Spleen (tissue), 11 donors: ENCODE measurements around the gene INPP4B. TPM values are rescaled to one million over a fixed set of nuclear protein-coding genes. Genes with fewer than 3 reads are reported as not detected.
A peak's percentile ranks its signal among the peaks of the same experiment; 100 is the strongest.

Source experiments
- DNase-seq: peaks from one replicate; pipeline ENCODE4 v3.0.0-alpha.2; 2020
- H3K27ac ChIP-seq, 8 donors: fragments of 200-600 bp; sonication (generic) in 7 of 8; 1 replicate in 4 of 8; 2 replicates in 4 of 8; pipeline versions ENCODE4 v1.5.0 to v1.8.0; 2016 to 2021; ENCODE audit warnings: inconsistent platforms in 4 of 8, mild to moderate bottlenecking in 4 of 8, moderate library complexity in 1 of 8
- H3K27me3 ChIP-seq, 7 donors: fragments of 200-600 bp; sonication (generic) in 6 of 7; replicated peaks in 1 of 7; 1 replicate in 4 of 7; 2 replicates in 3 of 7; pipeline versions ENCODE4 v1.5.0 to v1.8.0; 2016 to 2021; ENCODE audit warnings: inconsistent platforms in 3 of 7, mild to moderate bottlenecking in 1 of 7
- H3K36me3 ChIP-seq, 6 donors: fragments of 200-600 bp; sonication (generic) in 5 of 6; 1 replicate in 4 of 6; 2 replicates in 2 of 6; pipeline versions ENCODE4 v1.5.0 to v1.8.0; 2016 to 2021; ENCODE audit warnings: inconsistent platforms in 2 of 6
- H3K4me1 ChIP-seq, 6 donors: fragments of 200-600 bp; sonication (generic) in 5 of 6; 1 replicate in 3 of 6; 2 replicates in 3 of 6; pipeline versions ENCODE4 v1.5.0 to v1.8.0; 2016 to 2021; ENCODE audit warnings: inconsistent platforms in 3 of 6
- H3K4me3 ChIP-seq, 8 donors: fragments of 200-600 bp; sonication (generic) in 7 of 8; 1 replicate in 4 of 8; 2 replicates in 4 of 8; pipeline versions ENCODE4 v1.5.0 to v1.8.0; 2016 to 2021; ENCODE audit warnings: inconsistent platforms in 4 of 8, mild to moderate bottlenecking in 4 of 8, moderate library complexity in 2 of 8
- H3K9me3 ChIP-seq, 8 donors: fragments of 200-600 bp; sonication (generic) in 7 of 8; 1 replicate in 4 of 8; 2 replicates in 4 of 8; pipeline versions ENCODE4 v1.5.0 to v1.8.0; 2016 to 2021; ENCODE audit warnings: inconsistent platforms in 4 of 8
- POLR2A ChIP-seq, 3 donors: fragments of 450-650 bp; IDR thresholded peaks; one replicate each; pipeline ENCODE4 v1.5.1; 2017; ENCODE audit warnings: antibody characterized with exemption in 3 of 3, mild to moderate bottlenecking in 1 of 3
- POLR2AphosphoS5 ChIP-seq, 3 donors: sonication (generic); formaldehyde crosslinking; IDR thresholded peaks; one replicate each; pipeline ENCODE4 v1.5.1; 2017; ENCODE audit warnings: antibody characterized with exemption in 3 of 3
- WGBS, 5 donors: extraction: QIAGEN DNeasy Blood & Tissue Kit in 3 of 5; methylation state at CpG; one replicate each; pipeline versions ENCODE4 v1.1.5 to v1.1.7; 2013 to 2018; 5-methylcytosine and 5-hydroxymethylcytosine counted together
- intact Hi-C: fragments of 100-400 bp; cut with DNase I; formaldehyde crosslinking; loops from one replicate; pipeline ENCODE4 v1.15.0; 2023; ENCODE audit warnings: low total_unique reads
- polyA plus RNA-seq, 3 donors: library from polyadenylated mRNA; stranded (reverse); fragments of 200-250 nt; gene quantifications; one replicate each; pipeline ENCODE4 v1.2.1, GENCODE V29; 2013
- total RNA-seq, 7 donors: library from RNA; depleted of rRNA in 3 of 7; stranded (reverse); fragments of >200 nt in 3 of 7; fragmentation: NEBNext Ultra II Directional in 4 of 7; extraction: Animal tissue kit (Norgen Biotek cat#: 25700) in 4 of 7; gene quantifications; one replicate each; pipeline versions ENCODE4 v1.1.0 to v1.2.1, GENCODE V29; 2016 to 2021
- TF ChIP-seq, protein P1 (sequence below), 11 experiments: fragments of 200-600 bp in 7 of 11; fragments of 450-650 bp in 4 of 11; sonication (generic) in 4 of 11; IDR thresholded peaks in 8 of 11; conservative IDR thresholded peaks in 3 of 11; 1 replicate in 7 of 11; 2 replicates in 4 of 11; pipeline versions ENCODE4 v1.4.0 to v1.8.0; 2016 to 2021; ENCODE audit warnings: antibody characterized with exemption in 11 of 11, inconsistent platforms in 4 of 11, mild to moderate bottlenecking in 1 of 11
- donor health status: healthy with polysubstance abuse.
- donor health status: DM: no; HTN: no; CAD: no; lungs with moderate emphysema.
- donor health status: DM: no; HTN: no; CAD: no.
- donor health status: Bipolar disorder and iron deficiency.
- donor health status: healthy.
- donor health status: DM: no; HTN: no; CAD: no.
- donor health status: DM: yes; HTN: yes; CAD: no.

Gene INPP4B
- total and polyA plus RNA-seq, 10 donors = 0.78 to 31.6 (median 26.8) TPM

DNA sequence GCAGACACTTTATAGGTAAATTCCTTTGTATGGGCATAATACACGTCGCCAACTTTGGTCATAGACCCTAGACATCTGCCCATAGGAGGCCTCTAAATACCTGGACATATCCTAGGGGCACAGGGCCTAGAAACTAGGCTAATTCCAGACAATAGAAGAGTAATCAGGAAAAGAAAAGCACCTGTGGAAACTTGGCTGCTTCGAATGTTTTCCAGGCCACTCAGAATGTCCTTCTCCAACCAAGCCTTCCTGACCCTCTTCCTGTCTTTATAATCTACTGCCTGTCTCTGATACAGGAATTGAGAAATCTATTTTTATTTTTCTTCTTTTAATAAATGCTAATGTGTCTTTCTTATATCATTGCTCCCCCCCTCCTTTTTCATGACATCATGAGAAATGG, 716.6 kb downstream of the INPP4B start:
- Histone ChIP-seq H3K27me3 (no peaks in the 10 kb centered on the region), H3K4me1 (peaks cover 0 to 15% (median 6%) of the 10 kb centered on the region in 6 donors), H3K9me3 (no peaks in the 10 kb centered on the region), H3K27ac (peak overlapping the region in 2 of 8 donors; percentile 41 to 52), H3K4me3 (no peak overlapping the region), H3K36me3 (no peaks in the 10 kb centered on the region)
- TF ChIP-seq, protein P1, sequence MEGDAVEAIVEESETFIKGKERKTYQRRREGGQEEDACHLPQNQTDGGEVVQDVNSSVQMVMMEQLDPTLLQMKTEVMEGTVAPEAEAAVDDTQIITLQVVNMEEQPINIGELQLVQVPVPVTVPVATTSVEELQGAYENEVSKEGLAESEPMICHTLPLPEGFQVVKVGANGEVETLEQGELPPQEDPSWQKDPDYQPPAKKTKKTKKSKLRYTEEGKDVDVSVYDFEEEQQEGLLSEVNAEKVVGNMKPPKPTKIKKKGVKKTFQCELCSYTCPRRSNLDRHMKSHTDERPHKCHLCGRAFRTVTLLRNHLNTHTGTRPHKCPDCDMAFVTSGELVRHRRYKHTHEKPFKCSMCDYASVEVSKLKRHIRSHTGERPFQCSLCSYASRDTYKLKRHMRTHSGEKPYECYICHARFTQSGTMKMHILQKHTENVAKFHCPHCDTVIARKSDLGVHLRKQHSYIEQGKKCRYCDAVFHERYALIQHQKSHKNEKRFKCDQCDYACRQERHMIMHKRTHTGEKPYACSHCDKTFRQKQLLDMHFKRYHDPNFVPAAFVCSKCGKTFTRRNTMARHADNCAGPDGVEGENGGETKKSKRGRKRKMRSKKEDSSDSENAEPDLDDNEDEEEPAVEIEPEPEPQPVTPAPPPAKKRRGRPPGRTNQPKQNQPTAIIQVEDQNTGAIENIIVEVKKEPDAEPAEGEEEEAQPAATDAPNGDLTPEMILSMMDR (IDR thresholded peaks at IDR 0.05 in 8 of 11, conservative IDR thresholded peaks at IDR 0.05 in 3 of 11) = no peak
- no peak for TF ChIP-seq POLR2AphosphoS5 (IDR thresholded peaks at IDR 0.05)
- no peak for TF ChIP-seq POLR2A (IDR thresholded peaks at IDR 0.05)
- no peak for DNase-seq
- WGBS, 5 donors = 77 to 84% (median 83%) methylated on average over 3 of the region's 3 CpGs
- intact Hi-C loops = loop anchor here (5.0 kb wide), 1 partner anchor 713 kb away; no protein-coding TSS in a partner anchor

DNA sequence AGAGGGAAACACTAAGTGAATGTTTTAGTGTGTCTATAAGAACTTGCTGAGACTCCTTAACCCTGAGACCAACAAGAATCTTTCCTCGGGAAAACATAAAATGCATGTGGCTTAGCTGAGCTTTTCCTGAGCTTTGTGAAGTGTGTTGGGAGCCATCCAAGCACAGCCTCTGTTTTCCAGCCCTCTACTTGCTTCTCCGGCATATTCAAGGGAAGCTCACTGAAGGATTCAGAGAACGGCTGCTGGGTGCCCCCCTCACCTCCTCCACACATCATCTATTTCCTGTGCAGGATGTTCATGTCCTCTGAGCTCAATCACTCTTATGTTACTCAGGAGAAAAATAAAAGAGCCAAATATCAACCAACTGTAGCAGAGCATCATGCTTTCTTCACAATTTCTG, 717.6 kb downstream of the INPP4B start:
- no peaks in the 10 kb centered on the region for H3K27me3 ChIP-seq
- no peak overlapping the region for H3K4me3 ChIP-seq
- no peaks in the 10 kb centered on the region for H3K36me3 ChIP-seq
- 26 to 37% (median 30%) methylated on average over 3 of the region's 3 CpGs for WGBS, 5 donors
- DNase-seq = no peak
- H3K27ac ChIP-seq = peak overlapping the region in 3 of 8 donors; percentile 37 to 52 (median 41)
- TF ChIP-seq POLR2A (IDR thresholded peaks at IDR 0.05) = no peak
- TF ChIP-seq, protein P1 (IDR thresholded peaks at IDR 0.05 in 8 of 11, conservative IDR thresholded peaks at IDR 0.05 in 3 of 11) = no peak
- TF ChIP-seq POLR2AphosphoS5 (IDR thresholded peaks at IDR 0.05) = no peak
- H3K4me1 ChIP-seq = peaks cover 0 to 15% (median 6%) of the 10 kb centered on the region in 6 donors
- intact Hi-C loops = loop anchor here (5.0 kb wide), 1 partner anchor 714 kb away; no protein-coding TSS in a partner anchor
- no peaks in the 10 kb centered on the region for H3K9me3 ChIP-seq

DNA sequence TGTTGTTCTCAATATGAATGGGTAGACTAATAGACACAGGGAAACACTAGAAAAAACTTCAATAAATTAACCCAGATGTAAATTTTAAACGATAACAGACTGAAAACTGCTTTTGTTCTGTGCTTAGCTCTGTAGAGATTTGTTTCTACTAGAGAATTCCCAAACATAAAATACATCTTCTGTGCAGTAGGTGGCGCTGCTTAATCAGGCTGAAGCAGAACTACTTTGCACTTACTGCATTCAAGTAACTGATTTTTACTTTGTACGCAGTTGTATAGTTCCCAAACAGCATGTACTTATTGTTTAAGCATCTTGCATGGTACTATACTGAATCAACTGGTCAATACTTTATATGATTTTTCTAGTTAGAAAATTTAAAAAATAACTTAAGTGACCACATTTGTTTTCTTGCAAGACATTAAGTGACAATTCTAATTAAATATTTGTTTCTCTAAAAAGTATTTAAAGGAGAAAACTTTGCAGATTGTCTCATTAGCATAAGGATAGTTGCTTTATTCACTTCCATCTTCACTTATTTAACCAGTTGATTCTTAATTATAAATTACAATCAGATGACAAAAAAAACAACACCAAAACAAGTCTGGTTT, 719.1 kb downstream of the INPP4B start:
- H3K4me3 ChIP-seq = no peak overlapping the region
- H3K27ac ChIP-seq = no peak overlapping the region
- H3K4me1 ChIP-seq = peaks cover 0 to 15% (median 7%) of the 10 kb centered on the region in 6 donors
- no peaks in the 10 kb centered on the region for H3K27me3 ChIP-seq
- no peak for DNase-seq
- WGBS, 5 donors = 15 to 26% (median 18%) methylated on average over 3 of the region's 3 CpGs
- no peak for TF ChIP-seq POLR2A (IDR thresholded peaks at IDR 0.05)
- TF ChIP-seq, protein P1 (IDR thresholded peaks at IDR 0.05 in 8 of 11, conservative IDR thresholded peaks at IDR 0.05 in 3 of 11) = peak in 10 of 11 experiments; percentile 37 to 79 (median 70)
- intact Hi-C loops = loop anchor here (5.0 kb wide), 1 partner anchor 715 kb away; no protein-coding TSS in a partner anchor
- H3K9me3 ChIP-seq = no peaks in the 10 kb centered on the region
- no peaks in the 10 kb centered on the region for H3K36me3 ChIP-seq

DNA sequence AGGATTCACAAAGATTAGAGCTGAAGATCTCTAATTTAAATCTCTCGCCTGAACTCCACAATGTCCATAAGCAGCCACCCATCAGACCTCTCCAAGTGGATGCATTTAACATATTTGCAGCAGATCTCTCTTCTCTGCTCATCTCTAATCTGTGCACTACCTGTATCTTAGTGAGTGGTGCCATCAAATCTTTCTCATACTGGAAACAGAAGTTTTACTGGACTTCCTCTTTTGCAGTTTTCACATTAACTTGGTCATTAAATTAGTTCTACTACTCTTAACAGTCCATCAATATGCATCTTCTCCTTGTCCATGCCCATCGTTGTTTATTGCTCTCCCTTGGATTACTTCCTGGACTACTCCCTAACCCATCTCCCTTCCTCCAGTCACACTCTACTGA, 721.2 kb downstream of the INPP4B start:
- WGBS, 5 donors = 55 to 65% (median 57%) methylated on average over 2 of the region's 2 CpGs

More for the DNA sequence above, 721.2 kb downstream of the INPP4B start:
- Histone ChIP-seq H3K4me1 (peaks cover 0 to 19% (median 9%) of the 10 kb centered on the region in 6 donors), H3K27me3 (no peaks in the 10 kb centered on the region), H3K36me3 (no peaks in the 10 kb centered on the region), H3K9me3 (no peaks in the 10 kb centered on the region), H3K4me3 (no peak overlapping the region), H3K27ac (no peak overlapping the region)
- TF ChIP-seq, protein P1 (IDR thresholded peaks at IDR 0.05 in 8 of 11, conservative IDR thresholded peaks at IDR 0.05 in 3 of 11) = no peak
- no peak for TF ChIP-seq POLR2AphosphoS5 (IDR thresholded peaks at IDR 0.05)
- TF ChIP-seq POLR2A (IDR thresholded peaks at IDR 0.05) = no peak
- no peak for DNase-seq
- intact Hi-C loops = loop anchor here (5.0 kb wide), 1 partner anchor 717 kb away; no protein-coding TSS in a partner anchor
